ENCODE data around the gene CFAP251. TPM values are rescaled to one million over a fixed set of nuclear protein-coding genes. Genes with fewer than 3 reads are reported as not detected.
"Not testable (repeated sequence)": the region's sequence is repeated elsewhere in the genome, so short reads cannot be mapped to it uniquely, and the experiment has no call there.

CFAP251 gene, protein sequence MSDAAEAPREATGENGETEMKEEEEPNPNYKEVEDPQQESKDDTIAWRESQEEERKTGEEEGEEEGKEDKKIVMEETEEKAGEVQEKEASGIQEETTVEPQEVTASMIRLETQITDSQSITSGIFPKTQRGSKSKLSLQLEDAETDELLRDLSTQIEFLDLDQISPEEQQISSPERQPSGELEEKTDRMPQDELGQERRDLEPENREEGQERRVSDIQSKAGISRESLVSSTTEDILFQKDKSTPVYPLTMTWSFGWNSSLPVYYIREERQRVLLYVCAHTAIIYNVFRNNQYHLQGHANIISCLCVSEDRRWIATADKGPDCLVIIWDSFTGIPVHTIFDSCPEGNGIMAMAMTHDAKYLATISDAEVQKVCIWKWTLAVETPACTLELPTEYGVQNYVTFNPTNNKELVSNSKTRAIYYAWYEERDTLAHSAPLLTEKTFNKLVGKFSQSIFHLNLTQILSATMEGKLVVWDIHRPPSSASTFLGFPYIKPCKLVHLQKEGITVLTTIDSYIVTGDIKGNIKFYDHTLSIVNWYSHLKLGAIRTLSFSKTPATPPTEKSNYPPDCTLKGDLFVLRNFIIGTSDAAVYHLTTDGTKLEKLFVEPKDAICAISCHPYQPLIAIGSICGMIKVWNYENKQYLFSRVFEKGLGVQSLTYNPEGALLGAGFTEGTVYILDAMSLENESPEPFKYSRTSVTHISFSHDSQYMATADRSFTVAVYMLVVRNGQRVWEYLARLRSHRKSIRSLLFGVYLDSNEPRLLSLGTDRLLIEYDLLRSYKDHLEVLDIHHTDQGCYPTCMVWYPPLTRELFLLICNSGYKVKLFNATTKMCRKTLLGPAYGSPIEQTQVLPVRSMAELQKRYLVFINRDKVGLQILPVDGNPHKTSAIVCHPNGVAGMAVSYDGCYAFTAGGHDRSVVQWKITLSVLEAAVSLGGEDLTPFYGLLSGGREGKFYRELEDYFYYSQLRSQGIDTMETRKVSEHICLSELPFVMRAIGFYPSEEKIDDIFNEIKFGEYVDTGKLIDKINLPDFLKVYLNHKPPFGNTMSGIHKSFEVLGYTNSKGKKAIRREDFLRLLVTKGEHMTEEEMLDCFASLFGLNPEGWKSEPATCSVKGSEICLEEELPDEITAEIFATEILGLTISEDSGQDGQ
- 0.15 and 0.24 TPM in 2 replicates for total RNA-seq (2014; rRNA removed; shearing (Covaris generic))

DNA sequence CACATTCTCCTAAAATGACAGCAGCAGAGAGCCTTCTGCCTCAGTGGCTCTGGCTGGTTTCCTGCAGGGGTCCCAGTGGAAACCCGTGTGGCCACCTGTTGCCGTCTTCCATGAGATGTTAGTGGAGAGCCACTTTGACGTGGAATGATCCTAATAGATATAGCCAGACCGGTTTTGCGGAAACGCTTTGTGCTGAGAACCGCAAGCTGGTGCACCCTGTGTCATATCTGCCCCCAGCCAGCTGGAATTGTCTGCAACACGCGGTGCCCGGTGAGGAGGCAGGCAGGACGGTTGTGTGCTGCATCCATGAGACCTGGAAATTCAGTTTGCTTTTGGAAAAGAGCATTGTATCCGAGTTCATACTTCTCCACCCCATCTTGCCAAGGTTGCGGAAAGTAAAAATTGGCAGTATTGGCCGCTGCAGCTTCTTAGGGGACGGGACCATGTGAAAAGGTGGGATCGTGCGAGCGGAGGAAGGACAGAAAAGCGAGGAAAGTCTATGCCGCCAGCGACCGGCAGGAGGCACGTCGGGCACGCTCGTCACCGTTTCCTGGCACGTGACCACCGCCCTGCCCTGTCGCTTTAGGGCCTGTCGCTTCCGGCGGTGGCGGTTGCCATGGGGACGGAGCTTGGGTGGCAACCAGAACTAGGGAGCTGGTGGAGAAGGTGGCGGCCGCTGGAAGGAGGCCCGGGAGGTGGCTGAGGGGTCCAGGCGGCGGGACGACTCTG is at the start of gene CFAP251:
Gene CFAP251 (plus strand): TSS at position 643 of the 729 bp plus-strand sequence. CDS start 2,714 bp downstream, outside the sequence.
- DNase-seq: peak; percentile 92

DNA sequence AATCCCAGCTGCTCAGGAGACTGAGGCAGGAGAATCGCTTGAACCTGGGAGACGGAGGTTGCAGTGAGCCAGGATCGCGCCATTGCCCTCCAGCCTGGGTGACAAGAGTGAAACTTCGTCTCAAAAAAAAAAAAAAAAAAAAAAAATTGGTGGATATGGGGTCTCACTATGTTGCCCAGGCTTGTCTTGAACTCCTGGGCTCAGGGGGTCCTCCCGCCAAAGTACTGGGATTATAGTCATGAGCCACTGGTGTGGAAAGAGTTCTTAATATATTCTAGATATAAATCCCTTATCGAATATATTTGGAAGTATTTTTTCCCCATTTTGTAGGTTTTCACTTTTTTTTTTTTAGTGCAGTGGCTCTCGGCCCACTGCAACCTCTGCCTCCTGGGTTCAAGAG is 49.2 kb upstream of the CFAP251 start:
- not testable (repeated sequence) for H3K27me3 ChIP-seq (ENCODE audit: control insufficient read depth, insufficient read depth, low read length); H3K36me3 ChIP-seq (replicated peaks; ENCODE audit: control insufficient read depth, insufficient read depth, low read length)

More for the DNA sequence above, at the start of gene CFAP251:
- H3K4me3 ChIP-seq (ENCODE audit: insufficient read depth, low read depth, low read length): peak within 1 kb of the TSS; percentile 39
- peaks cover 2% of the 10 kb centered on the region for H3K36me3 ChIP-seq (replicated peaks; ENCODE audit: control insufficient read depth, insufficient read depth, low read length)
- H3K27me3 ChIP-seq (ENCODE audit: control insufficient read depth, insufficient read depth, low read length): no peaks in the 10 kb centered on the region

DNA sequence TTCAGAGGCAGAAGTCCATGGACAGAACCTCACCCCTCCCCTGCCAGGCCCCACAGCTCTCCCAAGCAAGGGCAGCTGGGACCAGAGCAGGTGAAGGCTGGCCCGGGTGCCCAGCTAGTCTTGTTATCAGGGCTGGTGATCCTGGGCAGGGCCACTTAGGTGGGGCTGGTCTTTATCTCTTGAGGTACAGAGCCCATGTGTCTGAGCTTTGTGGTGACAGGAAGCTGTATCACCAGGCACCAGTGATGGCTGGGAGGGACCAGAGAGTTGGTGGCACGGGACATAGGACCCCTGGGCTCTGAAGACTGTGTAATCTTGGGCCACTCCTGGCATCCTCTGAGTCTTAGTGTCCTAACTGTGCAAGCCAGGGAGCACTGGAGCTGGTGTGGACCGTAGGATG is 46.9 kb upstream of the CFAP251 start:
- no peak for DNase-seq
- no peaks in the 10 kb centered on the region for H3K27me3 ChIP-seq (ENCODE audit: control insufficient read depth, insufficient read depth, low read length)
- H3K4me3 ChIP-seq (ENCODE audit: insufficient read depth, low read depth, low read length): no peak overlapping the region
- H3K36me3 ChIP-seq (replicated peaks; ENCODE audit: control insufficient read depth, insufficient read depth, low read length): no peaks in the 10 kb centered on the region

More for the DNA sequence above, 49.2 kb upstream of the CFAP251 start:
- DNase-seq; H3K4me3 ChIP-seq (ENCODE audit: insufficient read depth, low read depth, low read length): not testable (repeated sequence)

DNA sequence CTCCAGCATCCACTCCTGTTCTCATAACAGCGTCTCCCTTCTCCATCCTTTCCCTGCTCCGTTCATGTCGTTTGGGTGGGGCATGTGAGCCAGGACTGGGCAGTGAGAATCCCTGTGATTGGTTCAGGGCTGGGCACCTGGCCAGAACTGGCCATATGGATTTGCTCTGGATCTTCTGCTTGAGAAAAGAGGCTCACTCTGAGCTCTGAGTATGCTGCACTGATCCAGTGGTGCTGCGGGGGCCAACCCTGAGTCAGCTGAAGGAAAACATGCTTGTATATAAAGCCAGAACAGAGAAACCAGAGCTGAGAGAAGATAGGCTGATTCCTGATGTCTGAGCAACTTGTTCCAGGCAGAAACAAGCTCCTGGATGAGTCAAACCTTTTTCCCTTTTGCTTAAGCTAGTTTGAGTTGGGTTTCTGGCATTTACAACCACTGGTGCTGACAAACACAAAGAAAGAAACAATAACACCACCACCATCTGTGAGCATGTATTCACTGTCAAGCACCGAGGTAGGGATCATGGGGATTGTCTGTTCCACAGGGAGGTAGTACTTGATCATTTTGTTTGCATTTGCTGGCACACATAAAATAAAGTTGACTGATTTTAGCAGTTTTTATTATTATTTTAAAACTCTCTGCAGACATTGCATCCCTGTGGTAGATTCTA is 45.7 kb upstream of the CFAP251 start:
- H3K36me3 ChIP-seq (replicated peaks; ENCODE audit: control insufficient read depth, insufficient read depth, low read length): no peaks in the 10 kb centered on the region
- no peaks in the 10 kb centered on the region for H3K27me3 ChIP-seq (ENCODE audit: control insufficient read depth, insufficient read depth, low read length)
- no peak for DNase-seq
- no peak overlapping the region for H3K4me3 ChIP-seq (ENCODE audit: insufficient read depth, low read depth, low read length)

DNA sequence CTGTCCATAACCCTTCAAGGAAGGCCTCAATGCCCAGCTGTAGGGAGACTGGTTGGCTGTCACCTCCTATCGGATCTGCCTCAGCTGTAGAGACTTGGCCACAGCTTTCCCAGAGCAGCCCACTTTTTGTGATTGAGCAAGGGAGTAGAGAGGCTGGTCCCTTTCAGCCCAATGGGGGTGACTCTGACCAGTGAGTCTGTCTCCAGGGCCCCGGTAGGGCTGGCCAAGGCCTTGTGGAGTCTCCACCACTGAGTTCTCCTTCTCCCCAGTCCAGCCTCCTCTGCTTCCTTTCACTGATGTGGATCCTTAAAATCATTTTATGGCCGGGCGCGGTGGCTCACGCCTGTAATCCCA is 45.2 kb upstream of the CFAP251 start:
- no peak for DNase-seq
- Histone ChIP-seq H3K27me3 (ENCODE audit: control insufficient read depth, insufficient read depth, low read length) (no peaks in the 10 kb centered on the region), H3K36me3 (replicated peaks; ENCODE audit: control insufficient read depth, insufficient read depth, low read length) (no peaks in the 10 kb centered on the region), H3K4me3 (ENCODE audit: insufficient read depth, low read depth, low read length) (no peak overlapping the region)

DNA sequence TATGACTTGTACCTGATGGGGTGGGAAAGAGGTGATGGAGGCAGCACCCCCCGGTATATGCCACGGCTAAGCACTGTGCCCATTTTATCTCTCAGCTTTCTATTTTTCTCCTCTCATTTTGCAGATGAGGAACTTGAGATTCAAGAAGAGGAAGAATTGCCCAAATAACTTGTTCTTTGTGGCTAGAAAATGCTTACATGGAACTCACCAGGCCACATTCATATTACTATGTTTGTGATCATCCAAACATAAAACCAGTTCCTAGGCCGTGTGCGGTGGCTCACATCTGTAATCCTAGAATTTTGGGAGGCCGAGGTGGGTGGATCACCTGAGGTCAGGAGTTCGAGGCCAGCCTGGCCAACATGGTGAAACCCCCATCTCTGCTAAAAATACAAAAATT is 44.3 kb upstream of the CFAP251 start:
- Histone ChIP-seq H3K27me3 (ENCODE audit: control insufficient read depth, insufficient read depth, low read length) (no peaks in the 10 kb centered on the region), H3K4me3 (ENCODE audit: insufficient read depth, low read depth, low read length) (no peak overlapping the region), H3K36me3 (replicated peaks; ENCODE audit: control insufficient read depth, insufficient read depth, low read length) (no peaks in the 10 kb centered on the region)
- DNase-seq: no peak

DNA sequence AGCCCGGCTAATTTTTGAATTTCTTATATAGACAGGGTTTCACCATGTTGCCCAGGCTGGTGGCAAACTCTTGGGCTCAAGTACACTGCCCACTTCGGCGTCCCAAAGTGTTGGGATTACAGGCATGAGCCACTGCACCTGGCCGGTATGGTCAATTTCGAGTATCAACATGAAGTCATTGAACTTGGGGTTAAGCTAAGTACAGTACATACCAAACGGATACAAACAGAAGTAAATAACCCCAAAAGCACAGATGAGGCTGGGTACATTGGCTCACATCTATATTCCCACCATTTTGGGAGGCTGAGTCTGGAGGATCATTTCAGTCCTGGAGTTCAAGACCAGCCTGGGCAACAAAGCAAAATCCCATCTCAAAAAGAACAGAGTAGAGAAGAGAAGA is 42.8 kb upstream of the CFAP251 start:
- no peak overlapping the region for H3K4me3 ChIP-seq (ENCODE audit: insufficient read depth, low read depth, low read length)
- DNase-seq: no peak
- no peaks in the 10 kb centered on the region for H3K27me3 ChIP-seq (ENCODE audit: control insufficient read depth, insufficient read depth, low read length)
- no peaks in the 10 kb centered on the region for H3K36me3 ChIP-seq (replicated peaks; ENCODE audit: control insufficient read depth, insufficient read depth, low read length)

DNA sequence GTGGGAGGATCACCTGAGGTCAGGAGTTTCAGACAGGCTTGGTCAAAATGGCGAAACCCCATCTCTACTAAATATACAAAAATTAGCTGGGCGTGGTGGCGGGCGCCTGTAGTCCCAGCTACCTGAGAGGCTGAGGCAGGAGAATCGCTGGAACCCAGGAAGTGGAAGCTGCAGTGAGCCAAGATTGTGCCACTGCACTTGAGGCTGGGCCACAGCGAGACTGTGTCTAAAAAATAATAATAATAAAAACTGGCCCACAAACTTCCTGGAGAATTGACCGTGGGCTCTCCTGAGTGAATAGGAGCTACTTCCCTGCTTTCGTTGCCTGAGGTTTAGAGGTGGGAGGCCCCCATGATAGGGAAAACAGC is 42.3 kb upstream of the CFAP251 start:
- DNase-seq; H3K4me3 ChIP-seq (ENCODE audit: insufficient read depth, low read depth, low read length); H3K36me3 ChIP-seq (replicated peaks; ENCODE audit: control insufficient read depth, insufficient read depth, low read length); H3K27me3 ChIP-seq (ENCODE audit: control insufficient read depth, insufficient read depth, low read length): not testable (repeated sequence)

DNA sequence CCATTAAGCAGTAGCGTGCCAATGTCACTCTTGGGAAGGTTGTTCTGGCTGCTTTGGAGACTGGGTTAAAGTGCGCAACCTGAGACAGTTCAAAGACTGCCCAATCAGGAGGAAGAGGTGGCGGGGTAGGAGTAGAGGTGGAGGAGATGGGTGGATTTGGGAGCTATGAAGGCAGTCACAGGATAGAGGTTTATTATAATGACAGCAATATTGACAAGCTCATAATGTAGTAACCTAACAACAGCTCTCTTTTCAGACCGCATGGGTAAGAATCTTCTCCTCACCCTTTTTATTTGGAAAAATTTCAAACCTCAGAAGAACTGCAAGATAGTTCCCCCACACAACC is 35.1 kb upstream of the CFAP251 start:
- H3K36me3 ChIP-seq (replicated peaks; ENCODE audit: control insufficient read depth, insufficient read depth, low read length): no peaks in the 10 kb centered on the region
- no peaks in the 10 kb centered on the region for H3K27me3 ChIP-seq (ENCODE audit: control insufficient read depth, insufficient read depth, low read length)
- H3K4me3 ChIP-seq (ENCODE audit: insufficient read depth, low read depth, low read length): no peak overlapping the region
- peak; percentile 57 for DNase-seq

DNA sequence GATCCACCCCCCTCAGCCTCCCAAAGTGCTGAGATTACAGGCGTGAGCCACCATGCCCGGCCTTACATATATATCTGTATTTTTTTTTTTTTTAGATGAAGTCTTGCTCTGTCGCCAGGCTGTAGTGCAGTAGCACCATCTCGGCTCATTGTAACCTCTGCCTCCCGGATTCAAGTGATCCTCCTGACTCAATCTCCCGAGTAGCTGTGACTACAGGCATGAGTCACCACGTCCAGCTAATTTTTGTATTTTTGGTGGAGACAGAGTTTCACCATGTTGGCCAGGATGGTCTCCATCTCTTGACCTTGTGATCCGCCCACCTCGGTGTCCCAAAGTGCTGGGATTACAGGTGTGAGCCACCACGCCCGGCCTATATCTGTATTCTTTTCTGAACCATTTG is 33.3 kb upstream of the CFAP251 start:
- H3K36me3 ChIP-seq (replicated peaks; ENCODE audit: control insufficient read depth, insufficient read depth, low read length); H3K4me3 ChIP-seq (ENCODE audit: insufficient read depth, low read depth, low read length); H3K27me3 ChIP-seq (ENCODE audit: control insufficient read depth, insufficient read depth, low read length); DNase-seq: not testable (repeated sequence)

DNA sequence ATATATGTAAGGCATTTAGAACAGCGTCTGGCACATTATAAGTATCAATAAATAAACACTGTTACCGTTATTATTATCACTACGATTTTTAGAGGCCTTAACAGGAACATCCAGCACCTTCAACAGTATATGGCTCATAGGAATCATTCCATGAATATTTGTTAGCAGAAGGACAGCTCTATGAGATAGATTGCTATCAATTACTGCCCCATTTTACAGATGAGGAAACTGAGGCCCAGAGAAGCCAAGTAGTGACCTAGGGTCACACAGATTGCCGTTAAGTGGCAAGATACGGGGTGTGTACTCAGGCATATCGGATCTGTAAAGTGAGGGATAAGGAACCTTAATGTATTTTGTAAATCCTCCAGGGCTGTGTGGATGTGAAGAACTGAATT is 30.3 kb upstream of the CFAP251 start:
- Histone ChIP-seq H3K4me3 (ENCODE audit: insufficient read depth, low read depth, low read length) (peak overlapping the region; percentile 90), H3K36me3 (replicated peaks; ENCODE audit: control insufficient read depth, insufficient read depth, low read length) (no peaks in the 10 kb centered on the region), H3K27me3 (ENCODE audit: control insufficient read depth, insufficient read depth, low read length) (peaks cover 2% of the 10 kb centered on the region; the same call in 1 of the 2 replicates)
- no peak for DNase-seq

DNA sequence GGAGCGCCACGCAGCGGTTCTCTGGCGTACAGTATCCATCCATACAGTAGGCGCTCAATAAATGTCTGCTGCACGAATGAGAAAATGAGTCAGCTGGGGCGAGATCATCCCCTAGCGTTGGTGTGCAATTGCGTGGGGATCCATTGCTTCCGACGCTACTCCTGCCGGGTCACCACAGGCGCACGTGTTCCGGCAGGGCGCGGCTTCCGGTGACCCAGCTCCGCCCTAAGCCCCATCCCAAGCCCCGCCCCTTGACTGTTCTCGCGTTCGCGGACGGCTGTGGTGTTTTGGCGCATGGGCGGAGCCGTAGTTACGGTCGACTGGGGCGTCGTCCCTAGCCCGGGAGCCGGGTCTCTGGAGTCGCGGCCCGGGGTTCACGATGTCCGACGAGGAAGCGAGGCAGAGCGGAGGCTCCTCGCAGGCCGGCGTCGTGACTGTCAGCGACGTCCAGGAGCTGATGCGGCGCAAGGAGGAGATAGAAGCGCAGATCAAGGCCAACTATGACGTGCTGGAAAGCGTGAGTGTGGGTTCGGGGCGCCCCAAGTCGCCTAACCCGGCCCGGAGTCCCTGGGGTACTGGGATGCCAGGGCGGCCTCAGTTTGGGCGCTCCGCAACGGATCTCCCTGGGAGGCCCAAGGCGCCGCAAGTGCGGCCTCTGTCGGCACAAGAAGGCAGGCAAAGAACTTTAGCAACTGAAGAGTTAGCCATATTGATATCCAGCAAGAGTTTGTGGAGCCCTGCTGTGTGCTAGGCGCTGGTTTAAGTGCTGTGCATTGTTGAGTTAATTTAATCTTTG is 29.7 kb upstream of the CFAP251 start, which contains the start of gene PSMD9:
Gene PSMD9 (plus strand): TSS at position 313 of the 796 bp plus-strand sequence. CDS start 67 bp downstream, at position 380.
- H3K4me3 ChIP-seq (ENCODE audit: insufficient read depth, low read depth, low read length): peak within 1 kb of the TSS; percentile 90
- peak; percentile 97 for DNase-seq
- H3K27me3 ChIP-seq (ENCODE audit: control insufficient read depth, insufficient read depth, low read length): peaks cover 2% of the 10 kb centered on the region; the same call in 1 of the 2 replicates
- no peaks in the 10 kb centered on the region for H3K36me3 ChIP-seq (replicated peaks; ENCODE audit: control insufficient read depth, insufficient read depth, low read length)

DNA sequence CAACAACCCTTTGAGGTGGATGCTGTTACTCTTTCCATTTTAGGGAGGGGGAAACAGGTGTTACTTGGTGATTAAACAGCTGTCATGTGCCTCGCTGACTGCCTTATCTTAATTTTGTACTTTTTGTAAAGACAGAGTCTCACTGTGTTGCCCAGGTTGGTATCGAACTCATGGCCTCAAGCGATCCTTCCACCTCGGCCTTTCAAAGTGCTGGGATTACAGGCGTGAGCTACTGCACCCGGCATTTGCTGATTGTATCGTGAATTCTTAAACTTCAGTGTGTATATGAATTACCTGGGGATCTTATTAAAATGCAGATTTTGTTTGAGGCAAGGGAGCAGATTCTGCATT is 29.1 kb upstream of the CFAP251 start:
- no peak for DNase-seq
- Histone ChIP-seq H3K27me3 (ENCODE audit: control insufficient read depth, insufficient read depth, low read length) (peaks cover 2% of the 10 kb centered on the region; the same call in 1 of the 2 replicates), H3K4me3 (ENCODE audit: insufficient read depth, low read depth, low read length) (peak overlapping the region; percentile 90), H3K36me3 (replicated peaks; ENCODE audit: control insufficient read depth, insufficient read depth, low read length) (no peaks in the 10 kb centered on the region)

All from H7 (cell line).